ENCODE data around the gene S100A13. TPM values are rescaled to one million over a fixed set of nuclear protein-coding genes. Genes with fewer than 3 reads are reported as not detected.

S100A13 gene
- total RNA-seq, 1 experiment from 2014 or later = 210 TPM

DNA sequence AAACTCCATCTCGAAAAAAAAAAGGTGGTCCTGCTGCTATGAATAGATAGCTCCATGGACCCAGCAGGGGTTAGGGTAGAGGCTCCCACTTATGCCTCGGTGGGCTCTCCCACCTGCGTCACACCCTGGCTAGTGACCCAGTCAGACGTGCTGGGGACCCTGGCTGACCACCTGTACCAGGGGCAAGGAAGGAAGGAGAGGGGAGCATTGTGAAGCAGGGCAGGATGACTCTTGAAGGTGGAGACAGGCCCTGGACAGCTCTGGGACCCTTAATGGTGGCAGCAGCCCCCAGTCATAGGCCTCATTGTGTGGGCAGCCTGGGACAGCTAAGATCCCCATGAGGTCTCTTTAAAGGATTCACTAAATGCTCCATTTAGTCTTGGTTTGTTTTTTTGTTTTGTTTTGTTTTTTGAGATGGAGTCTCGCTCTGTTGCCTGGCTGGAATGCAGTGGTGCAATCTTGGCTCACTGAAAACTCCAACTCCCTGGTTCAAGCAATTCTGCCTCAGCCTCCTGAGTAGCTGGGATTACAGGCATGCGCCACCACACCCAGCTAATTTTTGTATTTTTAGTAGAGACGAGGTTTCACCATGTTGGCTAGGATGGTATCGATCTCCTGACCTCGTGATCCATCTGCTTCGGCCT is 20.8 kb upstream of the S100A13 start:
- intact Hi-C loops (cut with micrococcal nuclease) = no loop called here
- Mint-ChIP-seq H3K27ac (ENCODE audit: low read depth, unreplicated experiment) (peak overlapping the region; percentile 53), H3K4me3 (ENCODE audit: unreplicated experiment) (no peak overlapping the region), H3K36me3 (ENCODE audit: insufficient read depth, unreplicated experiment) (peaks cover 55% of the 10 kb centered on the region), H3K27me3 (ENCODE audit: insufficient read depth, unreplicated experiment) (no peaks in the 10 kb centered on the region), H3K9me3 (ENCODE audit: unreplicated experiment) (no peaks in the 10 kb centered on the region), H3K4me1 (ENCODE audit: insufficient read depth, unreplicated experiment) (peaks cover 21% of the 10 kb centered on the region)
- ChIA-PET CTCF (interaction anchor here (0.5 to 1.8 kb wide), 7 partner anchors 10 to 263 kb away, joined by 3 to 5 read pairs (median 4); no protein-coding TSS in a partner anchor), POLR2A (interaction anchor here (0.6 to 46.1 kb wide), 14 partner anchors 8 to 466 kb away, joined by 3 to 1272 read pairs (median 4); partner anchors contain the start of genes CHTOP, S100A1, S100A13 and S100A14)
- no peak for DNase-seq (ENCODE audit: unreplicated experiment)
- BruUV-seq (replicated peaks) = no TSS peak
- TF ChIP-seq, protein P1, sequence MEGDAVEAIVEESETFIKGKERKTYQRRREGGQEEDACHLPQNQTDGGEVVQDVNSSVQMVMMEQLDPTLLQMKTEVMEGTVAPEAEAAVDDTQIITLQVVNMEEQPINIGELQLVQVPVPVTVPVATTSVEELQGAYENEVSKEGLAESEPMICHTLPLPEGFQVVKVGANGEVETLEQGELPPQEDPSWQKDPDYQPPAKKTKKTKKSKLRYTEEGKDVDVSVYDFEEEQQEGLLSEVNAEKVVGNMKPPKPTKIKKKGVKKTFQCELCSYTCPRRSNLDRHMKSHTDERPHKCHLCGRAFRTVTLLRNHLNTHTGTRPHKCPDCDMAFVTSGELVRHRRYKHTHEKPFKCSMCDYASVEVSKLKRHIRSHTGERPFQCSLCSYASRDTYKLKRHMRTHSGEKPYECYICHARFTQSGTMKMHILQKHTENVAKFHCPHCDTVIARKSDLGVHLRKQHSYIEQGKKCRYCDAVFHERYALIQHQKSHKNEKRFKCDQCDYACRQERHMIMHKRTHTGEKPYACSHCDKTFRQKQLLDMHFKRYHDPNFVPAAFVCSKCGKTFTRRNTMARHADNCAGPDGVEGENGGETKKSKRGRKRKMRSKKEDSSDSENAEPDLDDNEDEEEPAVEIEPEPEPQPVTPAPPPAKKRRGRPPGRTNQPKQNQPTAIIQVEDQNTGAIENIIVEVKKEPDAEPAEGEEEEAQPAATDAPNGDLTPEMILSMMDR (IDR thresholded peaks at IDR 0.05; ENCODE audit: unreplicated experiment) = no peak

DNA sequence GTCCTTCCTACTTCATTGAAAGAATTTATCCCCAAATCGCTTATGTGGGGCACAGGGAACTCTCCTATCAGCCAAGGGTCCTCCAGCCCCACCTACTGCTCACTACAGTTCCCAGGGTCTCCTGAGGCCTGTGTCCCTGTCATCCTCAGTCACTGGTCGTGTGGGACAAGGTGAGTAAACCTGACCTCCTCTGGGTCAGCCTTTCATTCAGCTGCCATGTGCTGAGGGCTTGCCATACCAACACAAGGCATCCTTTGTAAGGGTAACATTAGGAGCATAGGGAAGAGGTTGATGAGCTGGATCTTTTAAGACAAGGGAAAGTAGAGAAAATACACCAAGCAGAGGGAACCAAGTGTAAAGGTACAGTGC is 20.0 kb upstream of the S100A13 start:
- no peaks in the 10 kb centered on the region for H3K27me3 Mint-ChIP-seq (ENCODE audit: insufficient read depth, unreplicated experiment)
- no peak for DNase-seq (ENCODE audit: unreplicated experiment)
- no peaks in the 10 kb centered on the region for H3K9me3 Mint-ChIP-seq (ENCODE audit: unreplicated experiment)
- ChIA-PET CTCF (interaction anchor here (0.5 to 1.2 kb wide), 5 partner anchors 32 to 331 kb away, joined by 3 to 5 read pairs (median 4); no protein-coding TSS in a partner anchor), POLR2A (interaction anchor here (0.6 to 46.1 kb wide), 10 partner anchors 8 to 121 kb away, joined by 3 to 1272 read pairs (median 5); partner anchors contain the start of genes CHTOP, S100A1, S100A13 and S100A14)
- H3K36me3 Mint-ChIP-seq (ENCODE audit: insufficient read depth, unreplicated experiment) = peaks cover 63% of the 10 kb centered on the region
- BruUV-seq (replicated peaks) = no TSS peak
- intact Hi-C loops (cut with micrococcal nuclease) = no loop called here
- H3K4me3 Mint-ChIP-seq (ENCODE audit: unreplicated experiment) = no peak overlapping the region
- H3K4me1 Mint-ChIP-seq (ENCODE audit: insufficient read depth, unreplicated experiment) = peaks cover 17% of the 10 kb centered on the region
- peak overlapping the region; percentile 53 for H3K27ac Mint-ChIP-seq (ENCODE audit: low read depth, unreplicated experiment)
- TF ChIP-seq, protein P1 (IDR thresholded peaks at IDR 0.05; ENCODE audit: unreplicated experiment) = no peak

DNA sequence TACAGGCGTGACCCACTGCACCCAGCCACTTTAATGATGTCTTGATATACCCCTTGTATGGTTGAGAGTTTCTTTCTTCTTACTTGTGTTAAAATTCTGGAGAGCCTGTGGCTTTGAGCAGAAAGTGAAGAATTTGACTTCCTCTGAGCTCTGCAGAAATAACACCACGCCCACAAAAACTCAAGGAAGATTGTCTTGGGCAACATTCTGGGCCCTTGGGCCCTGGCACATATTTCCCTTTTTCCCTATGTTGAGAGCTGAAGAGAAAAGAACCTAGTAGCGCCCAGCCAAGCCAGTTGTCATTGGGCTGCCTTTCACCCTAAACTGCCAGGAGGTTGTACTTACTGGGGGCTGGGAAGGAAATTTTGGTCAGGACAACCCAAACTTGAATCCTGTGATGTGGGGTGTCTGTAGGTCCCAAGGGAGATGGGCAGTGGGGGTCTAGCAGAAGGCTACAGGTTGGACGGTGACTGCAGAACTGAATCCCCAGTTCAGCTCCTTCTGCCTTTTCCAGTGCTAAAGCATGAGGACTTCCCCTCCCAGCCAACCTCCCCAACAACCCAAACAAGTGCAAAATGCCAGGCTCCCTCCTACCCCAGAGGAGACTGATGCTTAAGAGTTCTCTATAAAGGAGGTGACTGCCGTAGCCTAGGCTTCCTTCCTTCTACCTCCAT is 19.5 kb upstream of the S100A13 start:
- DNase-seq (ENCODE audit: unreplicated experiment) = no peak
- Mint-ChIP-seq H3K4me1 (ENCODE audit: insufficient read depth, unreplicated experiment) (peaks cover 20% of the 10 kb centered on the region), H3K36me3 (ENCODE audit: insufficient read depth, unreplicated experiment) (peaks cover 68% of the 10 kb centered on the region), H3K9me3 (ENCODE audit: unreplicated experiment) (no peaks in the 10 kb centered on the region), H3K27ac (ENCODE audit: low read depth, unreplicated experiment) (peak overlapping the region; percentile 53), H3K27me3 (ENCODE audit: insufficient read depth, unreplicated experiment) (no peaks in the 10 kb centered on the region), H3K4me3 (ENCODE audit: unreplicated experiment) (no peak overlapping the region)
- BruUV-seq (replicated peaks) = TSS peak; percentile 2
- ChIA-PET POLR2A (interaction anchor here (0.8 to 46.1 kb wide), 9 partner anchors 8 to 121 kb away, joined by 3 to 1272 read pairs (median 6); partner anchors contain the start of genes CHTOP, S100A1, S100A13 and S100A14), CTCF (interaction anchor here (0.6 to 1.4 kb wide), 4 partner anchors 12 to 331 kb away, joined by 4 read pairs; no protein-coding TSS in a partner anchor)
- TF ChIP-seq, protein P1 (IDR thresholded peaks at IDR 0.05; ENCODE audit: unreplicated experiment) = no peak
- intact Hi-C loops (cut with micrococcal nuclease) = no loop called here

DNA sequence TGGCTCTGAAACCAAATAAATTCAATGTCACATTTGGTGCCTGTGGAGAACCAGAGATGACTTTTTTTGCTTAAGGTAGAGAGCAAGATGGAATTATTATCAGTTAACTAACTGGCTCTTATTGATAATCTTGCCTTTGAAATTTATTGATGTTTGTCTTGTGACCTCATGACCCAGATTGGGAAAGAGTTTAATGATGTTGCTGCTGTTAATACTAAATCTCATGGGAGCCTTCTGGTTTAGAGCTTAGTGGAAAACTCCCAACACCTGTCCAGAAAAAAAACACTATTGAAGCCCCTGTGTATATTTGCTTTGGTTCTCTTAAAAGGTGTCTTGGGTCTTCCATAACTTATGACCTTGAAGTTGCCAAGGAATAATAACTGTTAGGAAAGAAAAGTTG is 16.5 kb upstream of the S100A13 start:
- CTCF ChIA-PET = interaction anchor here (0.6 to 2.7 kb wide), 11 partner anchors 9 to 1595 kb away, joined by 3 to 14 read pairs (median 4); partner anchors contain the start of genes CHTOP, S100A1 and S100A13
- no peak overlapping the region for H3K4me3 Mint-ChIP-seq (ENCODE audit: unreplicated experiment)

More for the DNA sequence above, 16.5 kb upstream of the S100A13 start:
- Mint-ChIP-seq H3K27ac (ENCODE audit: low read depth, unreplicated experiment) (no peak overlapping the region), H3K9me3 (ENCODE audit: unreplicated experiment) (no peaks in the 10 kb centered on the region), H3K27me3 (ENCODE audit: insufficient read depth, unreplicated experiment) (no peaks in the 10 kb centered on the region), H3K36me3 (ENCODE audit: insufficient read depth, unreplicated experiment) (peaks cover 90% of the 10 kb centered on the region), H3K4me1 (ENCODE audit: insufficient read depth, unreplicated experiment) (peaks cover 21% of the 10 kb centered on the region)
- no TSS peak for BruUV-seq (replicated peaks)
- TF ChIP-seq, protein P1 (IDR thresholded peaks at IDR 0.05; ENCODE audit: unreplicated experiment) = no peak
- intact Hi-C loops (cut with micrococcal nuclease) = no loop called here
- no peak for DNase-seq (ENCODE audit: unreplicated experiment)
- POLR2A ChIA-PET = interaction anchor here (0.7 to 46.1 kb wide), 8 partner anchors 9 to 347 kb away, joined by 3 to 1272 read pairs (median 6); partner anchors contain the start of genes CHTOP, JTB, RPS27 and S100A1
